Uterus (tissue), 2 donors: ENCODE data around the gene RAD51D.

Source experiments
- POLR2A ChIP-seq, 2 donors: fragments of 450-650 bp; IDR thresholded peaks; one replicate each; pipeline ENCODE4 v1.6.1; 2016; ENCODE audit warnings: antibody characterized with exemption in 2 of 2, mild to moderate bottlenecking in 1 of 2, moderate library complexity in 1 of 2
- TF ChIP-seq, protein P1 (sequence below), 4 experiments: fragments of 200-600 bp in 2 of 4; fragments of 450-650 bp in 2 of 4; sonication (generic) in 2 of 4; IDR thresholded peaks; one replicate each; pipeline ENCODE4 v1.5.1; 2016 to 2019; ENCODE audit warnings: antibody characterized with exemption in 4 of 4, mild to moderate bottlenecking in 2 of 4, moderate library complexity in 1 of 4

DNA sequence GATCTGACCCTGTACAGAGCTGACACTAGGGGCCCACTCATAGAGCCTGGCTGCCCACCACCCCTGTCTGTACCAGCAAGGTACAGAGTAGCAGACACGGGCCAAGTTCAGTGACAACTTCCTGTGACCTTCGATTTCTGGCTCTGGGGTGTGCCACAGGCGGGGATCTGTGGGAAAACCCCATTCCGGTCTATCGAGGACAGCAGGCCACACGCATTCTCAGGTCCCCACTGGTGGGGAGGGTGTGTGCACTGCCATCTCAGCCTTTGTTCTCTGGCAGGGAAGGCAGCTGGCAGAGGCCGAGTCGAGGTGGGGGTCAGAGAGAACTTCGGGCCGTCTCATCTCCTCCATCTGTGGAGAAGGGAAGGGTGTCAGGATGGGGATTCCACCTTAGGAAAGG is 12.4 kb upstream of the RAD51D start:
- TF ChIP-seq, protein P1, sequence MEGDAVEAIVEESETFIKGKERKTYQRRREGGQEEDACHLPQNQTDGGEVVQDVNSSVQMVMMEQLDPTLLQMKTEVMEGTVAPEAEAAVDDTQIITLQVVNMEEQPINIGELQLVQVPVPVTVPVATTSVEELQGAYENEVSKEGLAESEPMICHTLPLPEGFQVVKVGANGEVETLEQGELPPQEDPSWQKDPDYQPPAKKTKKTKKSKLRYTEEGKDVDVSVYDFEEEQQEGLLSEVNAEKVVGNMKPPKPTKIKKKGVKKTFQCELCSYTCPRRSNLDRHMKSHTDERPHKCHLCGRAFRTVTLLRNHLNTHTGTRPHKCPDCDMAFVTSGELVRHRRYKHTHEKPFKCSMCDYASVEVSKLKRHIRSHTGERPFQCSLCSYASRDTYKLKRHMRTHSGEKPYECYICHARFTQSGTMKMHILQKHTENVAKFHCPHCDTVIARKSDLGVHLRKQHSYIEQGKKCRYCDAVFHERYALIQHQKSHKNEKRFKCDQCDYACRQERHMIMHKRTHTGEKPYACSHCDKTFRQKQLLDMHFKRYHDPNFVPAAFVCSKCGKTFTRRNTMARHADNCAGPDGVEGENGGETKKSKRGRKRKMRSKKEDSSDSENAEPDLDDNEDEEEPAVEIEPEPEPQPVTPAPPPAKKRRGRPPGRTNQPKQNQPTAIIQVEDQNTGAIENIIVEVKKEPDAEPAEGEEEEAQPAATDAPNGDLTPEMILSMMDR (IDR thresholded peaks at IDR 0.05) = no peak
- no peak for TF ChIP-seq POLR2A (IDR thresholded peaks at IDR 0.05)
